GM12878 (cell line): Measurements from ENCODE around the gene GPSM1. TPM values are rescaled to one million over a fixed set of nuclear protein-coding genes. Genes with fewer than 3 reads are reported as not detected.

ENCODE experiments used
- ATAC-seq: fragments of 200-7000 bp; cut with Tn5 transposase; 3 replicates; pipeline ENCODE4 v1.9.1; 2020; ENCODE audit warnings: mild to moderate bottlenecking, moderate library complexity
- BruUV-seq: library from RNA; stranded (reverse); fragments of 400-500 nt; replicated peaks from 2 replicates; lab custom pipeline; 2021; lab: Mats Ljungman, UMichigan
- CTCF ChIA-PET: fragments of 300-600 bp; sonication (Branson Sonifier 250); formaldehyde crosslinking; extraction: SDS; loops from one replicate; lab custom pipeline; 2021; ENCODE audit warnings: inconsistent platforms; lab: Yijun Ruan, JAX
- POLR2A ChIA-PET: fragments of 350-600 bp; formaldehyde crosslinking; extraction: SDS; loops from one replicate; lab custom pipeline; 2021; ENCODE audit warnings: inconsistent platforms; lab: Charles Lee
- RAD21 ChIA-PET: fragments of 300-600 bp; sonication (Branson Sonifier 250); formaldehyde crosslinking; loops from one replicate; lab custom pipeline; 2023; ENCODE audit warnings: antibody characterized with exemption; ENCODE audit not compliant: unreplicated experiment; lab: Charles Lee
- SMC1A ChIA-PET: fragments of 300-600 bp; sonication (Branson Sonifier 250); formaldehyde crosslinking; loops from one replicate; lab custom pipeline; 2023; ENCODE audit not compliant: unreplicated experiment, uncharacterized antibody; lab: Charles Lee
- DNase-seq: peaks from one replicate; pipeline ENCODE4 v3.0.0-alpha.2; 2011; ENCODE audit warnings: low read depth, low spot score
- FAIRE-seq: peaks from 3 replicates; lab custom pipeline; 2011; peaks lifted over from hg19 to GRCh38; lab: Jason Lieb, UNC
- H2AFZ ChIP-seq: 2 replicates; pipeline ENCODE4 v1.6.0; 2011; ENCODE audit warnings: low read depth, low read length, control low read depth; ENCODE audit not compliant: control insufficient read depth
- H3K27ac ChIP-seq: 2 replicates; pipeline ENCODE4 v1.5.1; 2011; ENCODE audit warnings: control low read depth; ENCODE audit not compliant: control insufficient read depth, insufficient read depth
- H3K27me3 ChIP-seq, 2 experiments: replicated peaks in 1 of 2; 2 replicates each; pipeline versions ENCODE4 v1.6.0 to v1.6.1; 2011; ENCODE audit warnings: low read length in 1 of 2; ENCODE audit not compliant: control insufficient read depth in 2 of 2, insufficient read depth in 2 of 2
- H3K36me3 ChIP-seq, 2 experiments: 2 replicates each; pipeline ENCODE4 v1.5.1; 2011; ENCODE audit warnings: low read length in 1 of 2; ENCODE audit not compliant: control insufficient read depth in 2 of 2, insufficient read depth in 2 of 2
- H3K4me1 ChIP-seq: 2 replicates; pipeline ENCODE4 v1.6.1; 2011; ENCODE audit warnings: mild to moderate bottlenecking, low read length, moderate library complexity, mixed read lengths; ENCODE audit not compliant: control insufficient read depth, insufficient read depth
- H3K4me2 ChIP-seq: 2 replicates; pipeline ENCODE4 v1.6.0; 2011; ENCODE audit warnings: control low read depth; ENCODE audit not compliant: control insufficient read depth, insufficient read depth
- H3K4me3 ChIP-seq: fragments of 200-600 bp; sonication (generic); 2 replicates; pipeline ENCODE4 v1.5.1; 2016
- H3K79me2 ChIP-seq: 2 replicates; pipeline ENCODE4 v1.6.0; 2011; ENCODE audit warnings: low read length; ENCODE audit not compliant: control insufficient read depth, insufficient read depth
- H3K9ac ChIP-seq: 2 replicates; pipeline ENCODE4 v1.8.0; 2011; ENCODE audit warnings: low read length, control low read depth, mixed read lengths; ENCODE audit not compliant: control insufficient read depth, insufficient read depth
- H3K9me3 ChIP-seq: replicated peaks from 3 replicates; pipeline ENCODE4 v1.5.1; 2011; ENCODE audit warnings: mild to moderate bottlenecking, low read length; ENCODE audit not compliant: control insufficient read depth, insufficient read depth
- H4K20me1 ChIP-seq: 2 replicates; pipeline ENCODE4 v1.6.0; 2011; ENCODE audit not compliant: control insufficient read depth, insufficient read depth
- ATF2 ChIP-seq: IDR thresholded peaks from 2 replicates; pipeline ENCODE4 v1.6.1; 2012; ENCODE audit warnings: low read length, inconsistent platforms
- ATF7 ChIP-seq: fragments of 450-650 bp; IDR thresholded peaks from 2 replicates; pipeline ENCODE4 v1.6.1; 2016; ENCODE audit warnings: low read depth, mild to moderate bottlenecking
- BMI1 ChIP-seq: fragments of 450-650 bp; IDR thresholded peaks from 2 replicates; pipeline ENCODE4 v1.6.1; 2016; ENCODE audit warnings: mild to moderate bottlenecking, moderate library complexity, borderline replicate concordance
- CBFB ChIP-seq: IDR thresholded peaks from 2 replicates; pipeline ENCODE4 v1.6.1; 2016; ENCODE audit warnings: antibody characterized with exemption, low read depth
- CBX5 ChIP-seq: sonication (generic); IDR thresholded peaks from 2 replicates; pipeline ENCODE4 v1.6.1; 2016; ENCODE audit warnings: low read depth, moderate library complexity, mild to moderate bottlenecking, inconsistent platforms
- CEBPB ChIP-seq, 2 experiments: fragments of 150-350 bp in 1 of 2; IDR thresholded peaks; 2 replicates each; pipeline ENCODE4 v1.6.1; 2012 to 2014; ENCODE audit warnings: low read depth in 2 of 2, low read length in 2 of 2, borderline replicate concordance in 1 of 2, inconsistent platforms in 1 of 2
- CHD1 ChIP-seq: IDR thresholded peaks from 2 replicates; pipeline ENCODE4 v1.6.1; 2012; ENCODE audit warnings: low read depth, low read length, improper control_type of control experiment
- EGR1 ChIP-seq, 2 experiments: IDR thresholded peaks; 1 replicate in 1 of 2; 2 replicates in 1 of 2; pipeline ENCODE4 v1.6.1; 2011 to 2012; ENCODE audit warnings: low read depth in 2 of 2, low read length in 2 of 2, borderline replicate concordance in 1 of 2, mild to moderate bottlenecking in 1 of 2, moderate library complexity in 1 of 2
- EZH2 ChIP-seq: IDR thresholded peaks from 2 replicates; pipeline ENCODE4 v1.6.1; 2012; ENCODE audit warnings: low read depth, mild to moderate bottlenecking, control low read depth, inconsistent platforms, low read length, borderline replicate concordance; ENCODE audit not compliant: control insufficient read depth
- HSF1 ChIP-seq: fragments of 150-350 bp; IDR thresholded peaks from 2 replicates; pipeline ENCODE4 v1.6.1; 2014; ENCODE audit warnings: mild to moderate bottlenecking, low read depth, low read length
- JUND ChIP-seq: IDR thresholded peaks from 2 replicates; pipeline ENCODE4 v1.6.1; 2012; ENCODE audit warnings: low read depth, mild to moderate bottlenecking, low read length, improper control_type of control experiment, moderate library complexity
- MTA3 ChIP-seq: IDR thresholded peaks from 2 replicates; pipeline ENCODE4 v1.6.1; 2012; ENCODE audit warnings: low read length, inconsistent platforms, borderline replicate concordance
- NR2C2 ChIP-seq: IDR thresholded peaks from 2 replicates; pipeline ENCODE4 v1.6.1; 2011; ENCODE audit warnings: borderline replicate concordance, low read depth; ENCODE audit not compliant: control insufficient read depth, insufficient read length
- PKNOX1 ChIP-seq: fragments of 450-650 bp; IDR thresholded peaks from 2 replicates; pipeline ENCODE4 v1.6.1; 2016; ENCODE audit warnings: mild to moderate bottlenecking
- POLR2AphosphoS2 ChIP-seq: IDR thresholded peaks from 2 replicates; pipeline ENCODE4 v1.6.1; 2011; ENCODE audit warnings: low read depth, mild to moderate bottlenecking, low read length, improper control_type of control experiment, moderate library complexity
- RELA ChIP-seq: fragments of 450-650 bp; IDR thresholded peaks from 2 replicates; pipeline ENCODE4 v1.8.0; 2014; ENCODE audit warnings: borderline replicate concordance; ENCODE audit not compliant: partially characterized antibody
- SREBF2 ChIP-seq: IDR thresholded peaks from 2 replicates; pipeline ENCODE4 v1.6.1; 2012; ENCODE audit warnings: mild to moderate bottlenecking, low read length
- TBL1XR1 ChIP-seq: IDR thresholded peaks from 2 replicates; pipeline ENCODE4 v1.6.1; 2012; ENCODE audit warnings: low read depth, low read length, improper control_type of control experiment
- TCF3 ChIP-seq: IDR thresholded peaks from 2 replicates; pipeline ENCODE4 v1.6.1; 2012; ENCODE audit warnings: low read depth, mild to moderate bottlenecking, low read length, borderline replicate concordance; ENCODE audit not compliant: insufficient read depth
- TCF7 ChIP-seq: IDR thresholded peaks from 2 replicates; pipeline ENCODE4 v1.6.1; 2014; ENCODE audit warnings: antibody characterized with exemption, borderline replicate concordance
- YY1 ChIP-seq: IDR thresholded peaks from 2 replicates; pipeline ENCODE4 v1.6.1; 2011; ENCODE audit warnings: low read depth, mild to moderate bottlenecking, low read length
- WGBS: methylation state at CpG from one replicate; pipeline ENCODE4 v1.1.6; 2016; ENCODE audit warnings: low lambda C conversion rate; ENCODE audit not compliant: insufficient replicate concordance, insufficient coverage; ENCODE audit errors: missing lambda C conversion rate; 5-methylcytosine and 5-hydroxymethylcytosine counted together
- in situ Hi-C: fragments of 300-500 bp; cut with MboI; formaldehyde crosslinking; loops from 9 replicates; pipeline ENCODE4 v1.14.3; 2018; ENCODE audit warnings: mixed read lengths
- intact Hi-C: fragments of 100-400 bp; cut with micrococcal nuclease; formaldehyde crosslinking; loops from one replicate; pipeline ENCODE4 v1.14.2; 2022; ENCODE audit not compliant: unreplicated experiment
- polyA plus RNA-seq, 11 experiments: library from polyadenylated mRNA; depleted of rRNA in 4 of 11; unstranded in 6 of 11; stranded (reverse) in 5 of 11; fragments of >200 nt; fragmentation: Nextera tagmentation in 4 of 11; fragmentation: Illumina TruSeq in 1 of 11; extraction: Ambion mirVana in 4 of 11; extraction: Trizol in 1 of 11; gene quantifications; 1 replicate in 1 of 11; 2 replicates in 10 of 11; pipeline versions ENCODE4 v1.2.1 to v1.2.3, GENCODE V29; 2011 to 2016; ENCODE audit warnings: inconsistent platforms in 2 of 11, missing spikeins in 2 of 11, low read depth in 1 of 11
- total RNA-seq, 4 experiments: library from RNA; depleted of rRNA in 3 of 4; stranded (reverse); fragments of >200 nt in 3 of 4; fragmentation: Illumina TruSeq in 1 of 4; extraction: Trizol in 1 of 4; gene quantifications; 2 replicates each; pipeline versions ENCODE4 v1.2.1 to v1.2.3, GENCODE V29; 2013 to 2021

GPSM1 gene
- total and polyA plus RNA-seq, 10 of the 15 experiments (the other 5 are each of a cell fraction or from before 2014, with no cell fraction given), result 0.04 to 0.10 (median 0.10) TPM; not detected in 7

GRCh38 chr9:136318111-136318775, 9.1 kb upstream of the GPSM1 start (continued):
- TF ChIP-seq CHD1 (no peak), CBFB (no peak), ATF7 (no peak), ATF2 (no peak), TCF7 (no peak), TCF3 (no peak), JUND (no peak)

GRCh38 chr9:136318776-136319241, 8.5 kb upstream of the GPSM1 start:
- H3K4me2 ChIP-seq, result no peak overlapping the region
- no peak overlapping the region for H3K9ac ChIP-seq
- no peaks in the 10 kb centered on the region for H3K79me2 ChIP-seq
- no peak for TF ChIP-seq POLR2AphosphoS2
- TF ChIP-seq MTA3, result no peak
- TF ChIP-seq PKNOX1, result no peak
- no peak for TF ChIP-seq SREBF2
- TF ChIP-seq YY1, result no peak
- TF ChIP-seq ATF7, result no peak
- TF ChIP-seq CBX5, result no peak
- TF ChIP-seq EZH2, result no peak
- TF ChIP-seq EGR1 (IDR thresholded peaks at IDR 0.05; ENCODE audit: borderline replicate concordance in 1 of 2, low read depth in 2 of 2, low read length in 2 of 2), result no peak
- TF ChIP-seq BMI1, result no peak
- no peak for TF ChIP-seq TBL1XR1
- no peak for TF ChIP-seq NR2C2
- TF ChIP-seq HSF1, result no peak
- TF ChIP-seq RELA, result no peak
- no peak for TF ChIP-seq CEBPB (IDR thresholded peaks at IDR 0.05; ENCODE audit: borderline replicate concordance in 1 of 2, low read depth in 2 of 2, low read length in 2 of 2)

More at GRCh38 chr9:136318776-136319241, 8.5 kb upstream of the GPSM1 start:
- DNase-seq (no peak), FAIRE-seq (no peak), ATAC-seq (no peak)
- RAD21 ChIA-PET, result no interaction called here
- in situ Hi-C loops, result no loop called here
- Histone ChIP-seq H3K36me3 (no peaks in the 10 kb centered on the region), H2AFZ (no peak overlapping the region), H3K27me3 (peaks cover 4 to 7% of the 10 kb centered on the region in 2 experiments), H4K20me1 (no peaks in the 10 kb centered on the region), H3K27ac (no peak overlapping the region), H3K4me1 (no peaks in the 10 kb centered on the region), H3K4me3 (no peak overlapping the region), H3K9me3 (peaks cover 10% of the 10 kb centered on the region; the same call in 2 of the 3 replicates)
- CTCF ChIA-PET, result no interaction called here
- SMC1A ChIA-PET, result no interaction called here
- POLR2A ChIA-PET, result no interaction called here
- intact Hi-C loops, result no loop called here
- no TSS peak for BruUV-seq
- 3% methylated on average over 14 of the region's 16 CpGs for WGBS
